GM13976 (cell line): ENCODE results near the gene LOXHD1.

Experiments
- DNase-seq: peaks from one replicate; pipeline ENCODE4 v3.0.0; 2012; ENCODE audit warnings: low spot score
- CTCF ChIP-seq: IDR thresholded peaks from 2 replicates; pipeline ENCODE4 v1.5.1; 2012; ENCODE audit warnings: borderline replicate concordance, mild to moderate bottlenecking; ENCODE audit not compliant: insufficient read depth; ENCODE audit errors: extremely low read depth, missing control alignments, control extremely low read depth
- in situ Hi-C: fragments of 300-500 bp; cut with MboI; formaldehyde crosslinking; loops from one replicate; pipeline ENCODE4 v1.12.0; 2022; ENCODE audit warnings: low sequenced_read_pairs, mixed read lengths, inconsistent platforms; ENCODE audit not compliant: unreplicated experiment

LOXHD1 gene

GRCh38 chr18:46642561-46642960 is 14.5 kb downstream of the LOXHD1 start:
- no peak for TF ChIP-seq CTCF
- in situ Hi-C loops: no loop called here
- DNase-seq: no peak

GRCh38 chr18:46641917-46642316 is 15.1 kb downstream of the LOXHD1 start:
- DNase-seq: no peak
- in situ Hi-C loops: no loop called here
- no peak for TF ChIP-seq CTCF

GRCh38 chr18:46639386-46639785 is 17.6 kb downstream of the LOXHD1 start:
- in situ Hi-C loops: no loop called here
- TF ChIP-seq CTCF: no peak

GRCh38 chr18:46636040-46636630 is 20.9 kb downstream of the LOXHD1 start:
- in situ Hi-C loops: no loop called here

More at GRCh38 chr18:46639386-46639785, 17.6 kb downstream of the LOXHD1 start:
- DNase-seq: no peak

GRCh38 chr18:46632401-46633071 is 24.5 kb downstream of the LOXHD1 start:
- no peak for DNase-seq

More at GRCh38 chr18:46636040-46636630, 20.9 kb downstream of the LOXHD1 start:
- TF ChIP-seq CTCF: no peak
- no peak for DNase-seq

GRCh38 chr18:46630991-46631390 is 26.0 kb downstream of the LOXHD1 start:
- no peak for DNase-seq
- no peak for TF ChIP-seq CTCF
- in situ Hi-C loops: no loop called here

More at GRCh38 chr18:46632401-46633071, 24.5 kb downstream of the LOXHD1 start:
- in situ Hi-C loops: no loop called here
- no peak for TF ChIP-seq CTCF
